B cell (primary cell): ENCODE results near the gene PXMP4.

Experiments used
- EZH2 ChIP-seq: IDR thresholded peaks from 2 replicates; pipeline ENCODE4 v1.6.1; 2012; ENCODE audit warnings: borderline replicate concordance, low read depth, mild to moderate bottlenecking, moderate library complexity, low read length; ENCODE audit not compliant: insufficient read depth, poor library complexity, severe bottlenecking
- TF ChIP-seq, protein P1 (sequence below): fragments of 200-600 bp; IDR thresholded peaks from one replicate; pipeline ENCODE4 v1.8.0; 2022; ENCODE audit warnings: antibody characterized with exemption, mild to moderate bottlenecking

DNA sequence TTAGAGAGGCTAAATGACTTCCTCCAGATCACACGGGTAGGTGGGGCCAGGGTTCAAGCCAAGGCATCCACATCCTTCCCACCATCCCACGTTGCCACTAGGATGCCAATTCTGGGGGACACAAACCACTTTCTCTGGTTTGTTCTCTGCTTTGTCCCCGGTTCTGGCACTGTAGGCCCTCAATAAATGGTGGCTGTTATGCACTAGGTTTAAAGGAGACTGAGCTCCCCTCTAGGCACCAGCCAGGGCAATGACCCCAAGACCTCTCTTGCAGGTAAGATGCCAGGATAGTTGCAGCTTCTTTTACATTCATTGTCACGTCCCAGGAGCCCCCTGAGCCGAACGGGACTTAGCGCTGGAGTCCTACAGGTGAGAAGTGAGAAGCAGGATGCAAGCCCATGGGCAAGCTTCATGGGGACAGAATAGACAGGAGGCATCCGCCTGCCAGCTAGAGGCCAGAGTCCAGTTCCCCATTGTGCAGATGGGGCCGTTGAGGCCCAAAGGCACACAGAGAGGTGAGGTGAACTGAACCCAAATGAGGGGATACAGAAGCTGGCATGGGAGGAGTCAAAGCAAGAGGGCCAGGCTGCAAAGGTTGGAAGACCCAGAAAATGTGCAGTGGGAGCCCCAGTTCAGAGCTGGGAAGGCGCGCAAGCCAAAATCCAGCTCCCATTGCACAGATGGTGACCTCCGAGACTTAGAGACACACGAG lies 677 bp downstream of the PXMP4 start:
- TF ChIP-seq, protein P1, sequence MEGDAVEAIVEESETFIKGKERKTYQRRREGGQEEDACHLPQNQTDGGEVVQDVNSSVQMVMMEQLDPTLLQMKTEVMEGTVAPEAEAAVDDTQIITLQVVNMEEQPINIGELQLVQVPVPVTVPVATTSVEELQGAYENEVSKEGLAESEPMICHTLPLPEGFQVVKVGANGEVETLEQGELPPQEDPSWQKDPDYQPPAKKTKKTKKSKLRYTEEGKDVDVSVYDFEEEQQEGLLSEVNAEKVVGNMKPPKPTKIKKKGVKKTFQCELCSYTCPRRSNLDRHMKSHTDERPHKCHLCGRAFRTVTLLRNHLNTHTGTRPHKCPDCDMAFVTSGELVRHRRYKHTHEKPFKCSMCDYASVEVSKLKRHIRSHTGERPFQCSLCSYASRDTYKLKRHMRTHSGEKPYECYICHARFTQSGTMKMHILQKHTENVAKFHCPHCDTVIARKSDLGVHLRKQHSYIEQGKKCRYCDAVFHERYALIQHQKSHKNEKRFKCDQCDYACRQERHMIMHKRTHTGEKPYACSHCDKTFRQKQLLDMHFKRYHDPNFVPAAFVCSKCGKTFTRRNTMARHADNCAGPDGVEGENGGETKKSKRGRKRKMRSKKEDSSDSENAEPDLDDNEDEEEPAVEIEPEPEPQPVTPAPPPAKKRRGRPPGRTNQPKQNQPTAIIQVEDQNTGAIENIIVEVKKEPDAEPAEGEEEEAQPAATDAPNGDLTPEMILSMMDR = no peak
- no peak for TF ChIP-seq EZH2
